ENCODE data around the gene SGK1. TPM values are rescaled to one million over a fixed set of nuclear protein-coding genes. Genes with fewer than 3 reads are reported as not detected.

Gene SGK1
- polyA plus RNA-seq, 1 of the 3 experiments (the other 2 are of a cell fraction): 440 TPM

DNA sequence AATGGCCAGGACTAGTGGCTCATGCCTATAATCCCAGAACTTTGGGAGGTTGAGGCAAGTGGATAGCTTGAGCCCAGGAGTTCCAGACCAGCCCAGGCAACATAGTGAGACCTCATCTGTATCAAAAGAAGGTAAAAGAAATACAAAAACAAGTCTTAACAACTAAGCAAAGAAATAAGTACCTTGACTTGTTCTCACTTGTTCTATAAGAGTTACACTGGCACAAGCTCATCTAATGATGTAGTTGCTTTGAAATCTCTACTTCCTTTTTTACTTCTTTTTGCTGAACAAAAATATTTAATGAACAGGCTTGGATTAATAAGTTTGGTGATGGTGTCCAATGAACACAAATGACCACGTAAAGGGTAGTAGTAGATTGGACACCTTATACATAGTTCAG lies 72.2 kb downstream of the SGK1 start (continued):
- TF ChIP-seq FOXJ3 (CRISPR knock-in tag; IDR thresholded peaks at IDR 0.05): no peak

DNA sequence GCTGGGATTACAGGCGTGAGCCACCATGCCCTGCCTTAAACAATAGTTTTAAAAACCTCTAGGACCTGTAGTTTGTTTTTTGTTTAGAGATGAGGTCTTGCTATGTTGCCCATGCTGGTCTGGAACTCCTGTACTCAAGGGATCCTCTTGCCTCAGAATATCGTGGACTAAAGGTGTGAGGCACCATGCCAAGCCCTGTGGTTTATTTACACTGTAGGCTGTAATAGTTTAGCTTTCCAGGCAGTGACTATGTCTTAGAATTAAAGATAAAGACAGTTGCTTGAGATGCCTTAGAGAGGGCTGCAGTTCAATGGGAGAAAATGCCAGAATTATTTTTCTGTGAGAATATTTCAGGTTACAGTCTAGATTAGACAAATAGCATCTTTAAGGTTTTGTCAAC lies 72.9 kb downstream of the SGK1 start:
- POLR2A ChIA-PET: no interaction called here
- WGBS (ENCODE audit: low lambda C conversion rate): 74% methylated on average over 2 of the region's 2 CpGs
- H3K4me2 ChIP-seq: no peak overlapping the region

More for the DNA sequence above, 72.9 kb downstream of the SGK1 start:
- Histone ChIP-seq H3F3A (replicated peaks; ENCODE audit: insufficient read depth) (no peaks in the 10 kb centered on the region), H3K36me3 (replicated peaks in 1 of 2; ENCODE audit: control insufficient read depth in 1 of 2, insufficient read depth in 2 of 2, low read length in 1 of 2) (no peaks in the 10 kb centered on the region), H3K27me3 (ENCODE audit: insufficient read depth) (no peaks in the 10 kb centered on the region), H3K4me1 (ENCODE audit: control insufficient read depth in 1 of 2, insufficient read depth in 2 of 2, low read depth in 1 of 2, low read length in 1 of 2) (peaks cover 0 to 4% of the 10 kb centered on the region in 2 experiments; a peak in 2 of 4 replicates), H3K9me3 (no peaks in the 10 kb centered on the region), H3K79me2 (ENCODE audit: insufficient read depth) (no peaks in the 10 kb centered on the region), H3K9ac (no peak overlapping the region), H2AFZ (ENCODE audit: low read depth) (no peak overlapping the region), H4K20me1 (ENCODE audit: insufficient read depth) (no peaks in the 10 kb centered on the region), H3K27ac (ENCODE audit: low read depth in 2 of 2, low read length in 1 of 2) (no peak overlapping the region), H3K4me3 (ENCODE audit: low read depth in 2 of 2, low read length in 1 of 2) (no peak overlapping the region), H3K9me2 (no peaks in the 10 kb centered on the region)
- TF ChIP-seq RFX5 (IDR thresholded peaks at IDR 0.05; ENCODE audit: low read length) (no peak), CHD2 (IDR thresholded peaks at IDR 0.05; ENCODE audit: low read length, partially characterized antibody) (no peak), MXI1 (IDR thresholded peaks at IDR 0.05; ENCODE audit: low read depth, low read length) (no peak), FOXM1 (IDR thresholded peaks at IDR 0.05; ENCODE audit: low read depth) (no peak), NFIC (IDR thresholded peaks at IDR 0.05; ENCODE audit: borderline replicate concordance) (no peak), GABPA (IDR thresholded peaks at IDR 0.05; ENCODE audit: low read depth) (no peak), EP300 (IDR thresholded peaks at IDR 0.05; ENCODE audit: borderline replicate concordance in 1 of 2, low read depth in 1 of 2, low read length in 1 of 2) (no peak), POLR2AphosphoS5 (IDR thresholded peaks at IDR 0.05; ENCODE audit: low read depth, low read length) (no peak)
- TF ChIP-seq, protein P1, sequence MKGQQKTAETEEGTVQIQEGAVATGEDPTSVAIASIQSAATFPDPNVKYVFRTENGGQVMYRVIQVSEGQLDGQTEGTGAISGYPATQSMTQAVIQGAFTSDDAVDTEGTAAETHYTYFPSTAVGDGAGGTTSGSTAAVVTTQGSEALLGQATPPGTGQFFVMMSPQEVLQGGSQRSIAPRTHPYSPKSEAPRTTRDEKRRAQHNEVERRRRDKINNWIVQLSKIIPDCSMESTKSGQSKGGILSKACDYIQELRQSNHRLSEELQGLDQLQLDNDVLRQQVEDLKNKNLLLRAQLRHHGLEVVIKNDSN (IDR thresholded peaks at IDR 0.05; ENCODE audit: borderline replicate concordance, low read depth): no peak
- TF ChIP-seq, protein P2, sequence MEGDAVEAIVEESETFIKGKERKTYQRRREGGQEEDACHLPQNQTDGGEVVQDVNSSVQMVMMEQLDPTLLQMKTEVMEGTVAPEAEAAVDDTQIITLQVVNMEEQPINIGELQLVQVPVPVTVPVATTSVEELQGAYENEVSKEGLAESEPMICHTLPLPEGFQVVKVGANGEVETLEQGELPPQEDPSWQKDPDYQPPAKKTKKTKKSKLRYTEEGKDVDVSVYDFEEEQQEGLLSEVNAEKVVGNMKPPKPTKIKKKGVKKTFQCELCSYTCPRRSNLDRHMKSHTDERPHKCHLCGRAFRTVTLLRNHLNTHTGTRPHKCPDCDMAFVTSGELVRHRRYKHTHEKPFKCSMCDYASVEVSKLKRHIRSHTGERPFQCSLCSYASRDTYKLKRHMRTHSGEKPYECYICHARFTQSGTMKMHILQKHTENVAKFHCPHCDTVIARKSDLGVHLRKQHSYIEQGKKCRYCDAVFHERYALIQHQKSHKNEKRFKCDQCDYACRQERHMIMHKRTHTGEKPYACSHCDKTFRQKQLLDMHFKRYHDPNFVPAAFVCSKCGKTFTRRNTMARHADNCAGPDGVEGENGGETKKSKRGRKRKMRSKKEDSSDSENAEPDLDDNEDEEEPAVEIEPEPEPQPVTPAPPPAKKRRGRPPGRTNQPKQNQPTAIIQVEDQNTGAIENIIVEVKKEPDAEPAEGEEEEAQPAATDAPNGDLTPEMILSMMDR (IDR thresholded peaks at IDR 0.05): no peak
- TF ChIP-seq, protein P3, sequence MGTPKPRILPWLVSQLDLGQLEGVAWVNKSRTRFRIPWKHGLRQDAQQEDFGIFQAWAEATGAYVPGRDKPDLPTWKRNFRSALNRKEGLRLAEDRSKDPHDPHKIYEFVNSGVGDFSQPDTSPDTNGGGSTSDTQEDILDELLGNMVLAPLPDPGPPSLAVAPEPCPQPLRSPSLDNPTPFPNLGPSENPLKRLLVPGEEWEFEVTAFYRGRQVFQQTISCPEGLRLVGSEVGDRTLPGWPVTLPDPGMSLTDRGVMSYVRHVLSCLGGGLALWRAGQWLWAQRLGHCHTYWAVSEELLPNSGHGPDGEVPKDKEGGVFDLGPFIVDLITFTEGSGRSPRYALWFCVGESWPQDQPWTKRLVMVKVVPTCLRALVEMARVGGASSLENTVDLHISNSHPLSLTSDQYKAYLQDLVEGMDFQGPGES (IDR thresholded peaks at IDR 0.05; ENCODE audit: low read depth, low read length): no peak
- no peak for DNase-seq
- CTCF ChIA-PET: interaction anchor here (1.0 kb wide), 1 partner anchor 16 kb away, joined by 3 read pairs; no protein-coding TSS in a partner anchor

Measured in SK-N-SH (cell line).